SK-N-MC (cell line): ENCODE results near the gene HSPBP1.

ENCODE experiments used
- EZH2 ChIP-seq: fragments of 200-600 bp; sonication (generic); IDR thresholded peaks from one replicate; pipeline ENCODE4 v1.6.1; 2017; ENCODE audit warnings: antibody characterized with exemption
- FOXP2 ChIP-seq: optimal IDR thresholded peaks from 2 replicates; pipeline ENCODE3; 2011; ENCODE audit warnings: mild to moderate bottlenecking, moderate library complexity; ENCODE audit not compliant: insufficient read depth; ENCODE audit errors: extremely low read length, control extremely low read depth
- POLR2AphosphoS5 ChIP-seq: IDR thresholded peaks from 2 replicates; pipeline ENCODE4 v1.6.1; 2012; ENCODE audit warnings: mild to moderate bottlenecking, low read depth, low read length, borderline replicate concordance

GRCh38 chr19:55259540-55260210 lies 20.2 kb downstream of the HSPBP1 start:
- TF ChIP-seq POLR2AphosphoS5 (no peak), EZH2 (no peak), FOXP2 (no peak)
